HepG2 (cell line): ENCODE measurements around the gene ESAM. TPM values are rescaled to one million over a fixed set of nuclear protein-coding genes. Genes with fewer than 3 reads are reported as not detected.

ENCODE experiments used
- ATAC-seq: fragments of 200-7000 bp; cut with Tn5 transposase; 3 replicates; pipeline ENCODE4 v1.9.1; 2020; ENCODE audit warnings: mild to moderate bottlenecking, moderate library complexity
- BruUV-seq: library from RNA; stranded (reverse); fragments of 400-500 nt; replicated peaks from 2 replicates; lab custom pipeline; 2021; lab: Mats Ljungman, UMichigan
- CTCF ChIA-PET: fragments of 300-600 bp; formaldehyde crosslinking; extraction: SDS; loops from one replicate; lab custom pipeline; 2021; ENCODE audit warnings: low total read pairs, inconsistent platforms, low intra/inter-chr PET ratio; lab: Yijun Ruan, JAX
- POLR2A ChIA-PET: fragments of 350-600 bp; sonication (Branson Sonifier 250); formaldehyde crosslinking; loops from one replicate; lab custom pipeline; 2020; ENCODE audit warnings: antibody characterized with exemption, inconsistent platforms; lab: Yijun Ruan, JAX
- DNase-seq: peaks from one replicate; pipeline ENCODE4 v3.0.0-alpha.2; 2015; ENCODE audit warnings: low spot score
- FAIRE-seq: peaks from 3 replicates; lab custom pipeline; 2011; peaks lifted over from hg19 to GRCh38; lab: Jason Lieb, UNC
- H2AFZ ChIP-seq: one replicate; pipeline ENCODE4 v1.6.1; 2011; ENCODE audit warnings: low read length, inconsistent platforms
- H3K27ac ChIP-seq: fragments of 300-600 bp; 3 replicates; pipeline ENCODE4 v1.8.0; 2011; ENCODE audit warnings: mixed run types, mild to moderate bottlenecking, mixed read lengths, low read length, inconsistent platforms; ENCODE audit not compliant: insufficient read depth; ENCODE audit errors: extremely low read length
- H3K27me3 ChIP-seq, 2 experiments: fragments of 200-600 bp in 1 of 2; 2 replicates in 1 of 2; 3 replicates in 1 of 2; pipeline versions ENCODE4 v1.6.0 to v1.8.0; 2011; ENCODE audit warnings: low read length in 2 of 2, mild to moderate bottlenecking in 2 of 2, moderate library complexity in 2 of 2, inconsistent platforms in 1 of 2; ENCODE audit not compliant: insufficient read depth in 2 of 2, control insufficient read depth in 1 of 2
- H3K36me3 ChIP-seq, 2 experiments: fragments of 200-600 bp in 1 of 2; replicated peaks in 1 of 2; 2 replicates in 1 of 2; 3 replicates in 1 of 2; pipeline versions ENCODE4 v1.5.1 to v1.8.0; 2011; ENCODE audit warnings: low read length in 2 of 2, inconsistent platforms in 1 of 2; ENCODE audit not compliant: insufficient read depth in 2 of 2, control insufficient read depth in 1 of 2
- H3K4me1 ChIP-seq: 2 replicates; pipeline ENCODE4 v1.5.1; 2012; ENCODE audit warnings: low read length, inconsistent platforms; ENCODE audit not compliant: insufficient read depth
- H3K4me2 ChIP-seq: 2 replicates; pipeline ENCODE4 v1.6.0; 2011; ENCODE audit warnings: low read depth, low read length, inconsistent platforms
- H3K4me3 ChIP-seq, 3 experiments: fragments of 200-600 bp in 1 of 3; sonication (generic), shearing (Covaris generic) in 1 of 3; replicated peaks in 1 of 3; 2 replicates each; pipeline ENCODE4 v1.5.1; 2011 to 2016; ENCODE audit warnings: low read length in 3 of 3, inconsistent platforms in 2 of 3, low read depth in 2 of 3, mild to moderate bottlenecking in 2 of 3, control low read depth in 1 of 3, mixed read lengths in 1 of 3; ENCODE audit not compliant: insufficient read depth in 1 of 3
- H3K79me2 ChIP-seq: one replicate; pipeline ENCODE4 v1.6.1; 2011; ENCODE audit warnings: low read length, inconsistent platforms; ENCODE audit not compliant: insufficient read depth
- H3K9ac ChIP-seq: 2 replicates; pipeline ENCODE4 v1.6.0; 2011; ENCODE audit warnings: mild to moderate bottlenecking, low read depth, low read length, inconsistent platforms; ENCODE audit not compliant: insufficient read depth
- H3K9me3 ChIP-seq: 2 replicates; pipeline ENCODE4 v1.5.1; 2012; ENCODE audit warnings: mild to moderate bottlenecking, low read length
- H4K20me1 ChIP-seq: 2 replicates; pipeline ENCODE4 v1.6.0; 2011; ENCODE audit warnings: inconsistent platforms, mild to moderate bottlenecking, low read length, moderate library complexity; ENCODE audit not compliant: insufficient read depth
- HHEX ChIP-seq: IDR thresholded peaks from 2 replicates; pipeline ENCODE4 v1.6.1; 2016; ENCODE audit warnings: control low read depth
- HMG20A ChIP-seq: IDR thresholded peaks from 2 replicates; pipeline ENCODE4 v1.6.1; 2016; ENCODE audit warnings: borderline replicate concordance
- NR1H2 ChIP-seq: sonication (generic); formaldehyde crosslinking; IDR thresholded peaks from 2 replicates; pipeline ENCODE4 v1.8.1; 2022; ENCODE audit warnings: low read depth, missing genetic modification reagents, borderline replicate concordance
- SNRNP70 ChIP-seq: fragments of 200-400 bp; formaldehyde crosslinking; IDR thresholded peaks from 2 replicates; pipeline ENCODE4 v1.6.1; 2017; ENCODE audit warnings: mild to moderate bottlenecking, low read depth, low read length, moderate library complexity
- ZNF256 ChIP-seq: sonication (generic); formaldehyde crosslinking; conservative IDR thresholded peaks from 2 replicates; pipeline ENCODE4 v1.4.0; 2020; ENCODE audit warnings: missing genetic modification reagents
- ZNF350 ChIP-seq: sonication (generic); formaldehyde crosslinking; IDR thresholded peaks from 2 replicates; pipeline ENCODE4 v1.4.0; 2020; ENCODE audit warnings: mild to moderate bottlenecking, low read depth, missing genetic modification reagents, borderline replicate concordance
- ZNF367 ChIP-seq: sonication (generic); formaldehyde crosslinking; IDR thresholded peaks from 2 replicates; pipeline ENCODE4 v1.4.0; 2020; ENCODE audit warnings: missing genetic modification reagents, borderline replicate concordance
- WGBS: methylation state at CpG from one replicate; pipeline ENCODE4 v1.1.6; 2017; ENCODE audit warnings: low lambda C conversion rate; 5-methylcytosine and 5-hydroxymethylcytosine counted together
- in situ Hi-C: cut with HindIII; loops from 2 replicates; pipeline ENCODE4 v1.10.0; 2017; ENCODE audit warnings: low pct_unique_long_range_greater_than_20kb; ENCODE audit not compliant: extremely low pct_ligation_motif_present
- intact Hi-C: fragments of 100-400 bp; cut with micrococcal nuclease; formaldehyde crosslinking; loops from one replicate; pipeline ENCODE4 v1.10.0; 2022; ENCODE audit not compliant: unreplicated experiment
- polyA plus RNA-seq, 8 experiments: library from polyadenylated mRNA; depleted of rRNA in 3 of 8; stranded (reverse) in 7 of 8; unstranded in 1 of 8; fragments of >200 nt; fragmentation: Illumina TruSeq in 4 of 8; extraction: Trizol in 4 of 8; gene quantifications; 2 replicates each; pipeline versions ENCODE4 v1.2.1 to v1.2.3, GENCODE V29; 2011 to 2016; ENCODE audit warnings: low read depth in 4 of 8, missing spikeins in 1 of 8, mixed read lengths in 1 of 8; ENCODE audit not compliant: insufficient read depth in 1 of 8
- total RNA-seq, 5 experiments: library from RNA; depleted of rRNA; stranded (reverse); fragments of >200 nt; fragmentation: Illumina TruSeq; extraction: Trizol; gene quantifications; 2 replicates each; pipeline ENCODE4 v1.2.3, GENCODE V29; 2016; ENCODE audit warnings: low read depth in 1 of 5
- TF ChIP-seq, protein P1 (sequence below): IDR thresholded peaks from 2 replicates; pipeline ENCODE4 v1.6.1; 2016; ENCODE audit warnings: low read depth, missing genetic modification reagents, missing compliant biosample characterization
- TF ChIP-seq, protein P2 (sequence below): sonication (generic); formaldehyde crosslinking; IDR thresholded peaks from 2 replicates; pipeline ENCODE4 v1.8.1; 2023; ENCODE audit warnings: missing genetic modification reagents, inconsistent platforms, borderline replicate concordance
- TF ChIP-seq, protein P3 (sequence below): sonication (generic); formaldehyde crosslinking; IDR thresholded peaks from 2 replicates; pipeline ENCODE4 v1.5.0; 2020; ENCODE audit warnings: mild to moderate bottlenecking, missing genetic modification reagents, moderate library complexity
- TF ChIP-seq, protein P4 (sequence below): sonication (generic); formaldehyde crosslinking; IDR thresholded peaks from 2 replicates; pipeline ENCODE4 v1.8.1; 2023; ENCODE audit warnings: mild to moderate bottlenecking, missing genetic modification reagents

The ESAM gene
- total and polyA plus RNA-seq, 2 of the 13 experiments (the other 11 are each of a cell fraction or from before 2014, with no cell fraction given), result 1.2 to 6.8 TPM

DNA sequence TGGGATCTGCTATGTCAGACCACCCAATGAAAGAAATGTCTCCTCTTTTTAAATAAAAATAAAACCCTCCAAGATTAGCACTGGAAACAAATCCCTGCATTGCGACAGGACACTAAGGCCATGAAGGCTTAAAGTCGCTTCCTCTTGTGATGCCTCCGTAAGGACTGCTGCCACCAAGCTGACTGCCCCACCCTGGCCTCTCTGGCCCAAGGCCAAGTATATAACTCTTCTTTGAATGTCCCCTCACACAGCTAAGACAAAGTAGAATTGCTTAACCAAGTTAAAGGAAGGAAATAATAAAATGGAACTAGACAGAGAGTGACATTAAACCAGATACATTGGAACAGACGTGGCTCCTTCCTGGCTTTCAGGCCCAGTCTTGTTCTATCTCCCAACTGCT is 29.9 kb downstream of the ESAM start:
- ATAC-seq, result no peak
- in situ Hi-C loops, result no loop called here
- BruUV-seq, result no TSS peak

More for the DNA sequence above, 29.9 kb downstream of the ESAM start:
- POLR2A ChIA-PET, result no interaction called here
- H3K4me3 ChIP-seq, result no peak overlapping the region
- no peaks in the 10 kb centered on the region for H4K20me1 ChIP-seq
- WGBS, result 25% methylated on average over 4 of the region's 4 CpGs
- TF ChIP-seq ZNF350 (CRISPR knock-in tag) (no peak), SNRNP70 (no peak), NR1H2 (CRISPR knock-in tag) (no peak), HHEX (no peak), HMG20A (CRISPR knock-in tag) (no peak), ZNF256 (CRISPR knock-in tag) (no peak), ZNF367 (no peak)
- TF ChIP-seq, protein P1, sequence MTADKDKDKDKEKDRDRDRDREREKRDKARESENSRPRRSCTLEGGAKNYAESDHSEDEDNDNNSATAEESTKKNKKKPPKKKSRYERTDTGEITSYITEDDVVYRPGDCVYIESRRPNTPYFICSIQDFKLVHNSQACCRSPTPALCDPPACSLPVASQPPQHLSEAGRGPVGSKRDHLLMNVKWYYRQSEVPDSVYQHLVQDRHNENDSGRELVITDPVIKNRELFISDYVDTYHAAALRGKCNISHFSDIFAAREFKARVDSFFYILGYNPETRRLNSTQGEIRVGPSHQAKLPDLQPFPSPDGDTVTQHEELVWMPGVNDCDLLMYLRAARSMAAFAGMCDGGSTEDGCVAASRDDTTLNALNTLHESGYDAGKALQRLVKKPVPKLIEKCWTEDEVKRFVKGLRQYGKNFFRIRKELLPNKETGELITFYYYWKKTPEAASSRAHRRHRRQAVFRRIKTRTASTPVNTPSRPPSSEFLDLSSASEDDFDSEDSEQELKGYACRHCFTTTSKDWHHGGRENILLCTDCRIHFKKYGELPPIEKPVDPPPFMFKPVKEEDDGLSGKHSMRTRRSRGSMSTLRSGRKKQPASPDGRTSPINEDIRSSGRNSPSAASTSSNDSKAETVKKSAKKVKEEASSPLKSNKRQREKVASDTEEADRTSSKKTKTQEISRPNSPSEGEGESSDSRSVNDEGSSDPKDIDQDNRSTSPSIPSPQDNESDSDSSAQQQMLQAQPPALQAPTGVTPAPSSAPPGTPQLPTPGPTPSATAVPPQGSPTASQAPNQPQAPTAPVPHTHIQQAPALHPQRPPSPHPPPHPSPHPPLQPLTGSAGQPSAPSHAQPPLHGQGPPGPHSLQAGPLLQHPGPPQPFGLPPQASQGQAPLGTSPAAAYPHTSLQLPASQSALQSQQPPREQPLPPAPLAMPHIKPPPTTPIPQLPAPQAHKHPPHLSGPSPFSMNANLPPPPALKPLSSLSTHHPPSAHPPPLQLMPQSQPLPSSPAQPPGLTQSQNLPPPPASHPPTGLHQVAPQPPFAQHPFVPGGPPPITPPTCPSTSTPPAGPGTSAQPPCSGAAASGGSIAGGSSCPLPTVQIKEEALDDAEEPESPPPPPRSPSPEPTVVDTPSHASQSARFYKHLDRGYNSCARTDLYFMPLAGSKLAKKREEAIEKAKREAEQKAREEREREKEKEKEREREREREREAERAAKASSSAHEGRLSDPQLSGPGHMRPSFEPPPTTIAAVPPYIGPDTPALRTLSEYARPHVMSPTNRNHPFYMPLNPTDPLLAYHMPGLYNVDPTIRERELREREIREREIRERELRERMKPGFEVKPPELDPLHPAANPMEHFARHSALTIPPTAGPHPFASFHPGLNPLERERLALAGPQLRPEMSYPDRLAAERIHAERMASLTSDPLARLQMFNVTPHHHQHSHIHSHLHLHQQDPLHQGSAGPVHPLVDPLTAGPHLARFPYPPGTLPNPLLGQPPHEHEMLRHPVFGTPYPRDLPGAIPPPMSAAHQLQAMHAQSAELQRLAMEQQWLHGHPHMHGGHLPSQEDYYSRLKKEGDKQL (CRISPR knock-in tag), result no peak
- TF ChIP-seq, protein P2, sequence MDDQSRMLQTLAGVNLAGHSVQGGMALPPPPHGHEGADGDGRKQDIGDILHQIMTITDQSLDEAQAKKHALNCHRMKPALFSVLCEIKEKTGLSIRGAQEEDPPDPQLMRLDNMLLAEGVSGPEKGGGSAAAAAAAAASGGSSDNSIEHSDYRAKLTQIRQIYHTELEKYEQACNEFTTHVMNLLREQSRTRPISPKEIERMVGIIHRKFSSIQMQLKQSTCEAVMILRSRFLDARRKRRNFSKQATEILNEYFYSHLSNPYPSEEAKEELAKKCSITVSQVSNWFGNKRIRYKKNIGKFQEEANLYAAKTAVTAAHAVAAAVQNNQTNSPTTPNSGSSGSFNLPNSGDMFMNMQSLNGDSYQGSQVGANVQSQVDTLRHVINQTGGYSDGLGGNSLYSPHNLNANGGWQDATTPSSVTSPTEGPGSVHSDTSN (CRISPR knock-in tag), result no peak
- TF ChIP-seq, protein P3, sequence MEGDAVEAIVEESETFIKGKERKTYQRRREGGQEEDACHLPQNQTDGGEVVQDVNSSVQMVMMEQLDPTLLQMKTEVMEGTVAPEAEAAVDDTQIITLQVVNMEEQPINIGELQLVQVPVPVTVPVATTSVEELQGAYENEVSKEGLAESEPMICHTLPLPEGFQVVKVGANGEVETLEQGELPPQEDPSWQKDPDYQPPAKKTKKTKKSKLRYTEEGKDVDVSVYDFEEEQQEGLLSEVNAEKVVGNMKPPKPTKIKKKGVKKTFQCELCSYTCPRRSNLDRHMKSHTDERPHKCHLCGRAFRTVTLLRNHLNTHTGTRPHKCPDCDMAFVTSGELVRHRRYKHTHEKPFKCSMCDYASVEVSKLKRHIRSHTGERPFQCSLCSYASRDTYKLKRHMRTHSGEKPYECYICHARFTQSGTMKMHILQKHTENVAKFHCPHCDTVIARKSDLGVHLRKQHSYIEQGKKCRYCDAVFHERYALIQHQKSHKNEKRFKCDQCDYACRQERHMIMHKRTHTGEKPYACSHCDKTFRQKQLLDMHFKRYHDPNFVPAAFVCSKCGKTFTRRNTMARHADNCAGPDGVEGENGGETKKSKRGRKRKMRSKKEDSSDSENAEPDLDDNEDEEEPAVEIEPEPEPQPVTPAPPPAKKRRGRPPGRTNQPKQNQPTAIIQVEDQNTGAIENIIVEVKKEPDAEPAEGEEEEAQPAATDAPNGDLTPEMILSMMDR (CRISPR knock-in tag), result no peak
- TF ChIP-seq, protein P4, sequence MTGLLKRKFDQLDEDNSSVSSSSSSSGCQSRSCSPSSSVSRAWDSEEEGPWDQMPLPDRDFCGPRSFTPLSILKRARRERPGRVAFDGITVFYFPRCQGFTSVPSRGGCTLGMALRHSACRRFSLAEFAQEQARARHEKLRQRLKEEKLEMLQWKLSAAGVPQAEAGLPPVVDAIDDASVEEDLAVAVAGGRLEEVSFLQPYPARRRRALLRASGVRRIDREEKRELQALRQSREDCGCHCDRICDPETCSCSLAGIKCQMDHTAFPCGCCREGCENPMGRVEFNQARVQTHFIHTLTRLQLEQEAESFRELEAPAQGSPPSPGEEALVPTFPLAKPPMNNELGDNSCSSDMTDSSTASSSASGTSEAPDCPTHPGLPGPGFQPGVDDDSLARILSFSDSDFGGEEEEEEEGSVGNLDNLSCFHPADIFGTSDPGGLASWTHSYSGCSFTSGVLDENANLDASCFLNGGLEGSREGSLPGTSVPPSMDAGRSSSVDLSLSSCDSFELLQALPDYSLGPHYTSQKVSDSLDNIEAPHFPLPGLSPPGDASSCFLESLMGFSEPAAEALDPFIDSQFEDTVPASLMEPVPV (CRISPR knock-in tag), result no peak
- H3K4me2 ChIP-seq, result no peak overlapping the region
- DNase-seq (no peak), FAIRE-seq (no peak)
- H3K27ac ChIP-seq, result no peak overlapping the region
- no peaks in the 10 kb centered on the region for H3K4me1 ChIP-seq
- intact Hi-C loops, result loop anchor here (5.0 kb wide), 1 partner anchor 505 kb away; no protein-coding TSS in a partner anchor
- H3K36me3 ChIP-seq, result no peaks in the 10 kb centered on the region
- no peaks in the 10 kb centered on the region for H3K79me2 ChIP-seq
- CTCF ChIA-PET, result no interaction called here
- no peak overlapping the region for H2AFZ ChIP-seq
- no peak overlapping the region for H3K9ac ChIP-seq
- H3K27me3 ChIP-seq, result peaks cover 0 to 24% of the 10 kb centered on the region in 2 experiments; a peak in 4 of 5 replicates
- H3K9me3 ChIP-seq, result no peaks in the 10 kb centered on the region
